Lower leg skin (tissue), 3 donors: Measurements from ENCODE around the gene ZSWIM7.

Source experiments
- POLR2A ChIP-seq, 2 donors: fragments of 450-650 bp; IDR thresholded peaks; one replicate each; pipeline ENCODE4 v1.6.1; 2016 to 2017; ENCODE audit warnings: antibody characterized with exemption in 2 of 2, mild to moderate bottlenecking in 1 of 2, moderate library complexity in 1 of 2
- TF ChIP-seq, protein P1 (sequence below), 3 donors: fragments of 450-650 bp; IDR thresholded peaks; one replicate each; pipeline ENCODE4 v1.5.1; 2016; ENCODE audit warnings: antibody characterized with exemption in 3 of 3, mild to moderate bottlenecking in 3 of 3, moderate library complexity in 2 of 3

DNA sequence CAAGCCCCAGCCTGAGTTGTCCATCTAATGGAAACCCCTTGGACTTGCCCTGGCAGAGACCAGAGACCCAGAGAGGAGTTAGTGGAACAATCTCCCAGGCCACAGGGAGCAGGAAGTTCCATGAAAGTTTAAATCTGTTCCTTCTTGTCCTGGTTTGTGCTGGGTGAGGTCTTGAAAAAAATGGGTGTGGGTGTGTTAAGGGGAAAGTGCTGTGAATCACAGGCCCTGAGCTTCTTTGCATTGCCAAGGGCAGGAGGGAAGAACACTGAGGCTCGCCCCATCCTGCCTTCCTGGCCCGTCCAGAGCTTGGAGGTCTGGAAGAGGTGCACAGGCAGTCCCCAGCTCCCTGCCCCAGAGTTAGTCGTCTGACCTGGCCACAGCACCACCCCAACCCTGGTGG, 52.2 kb downstream of the ZSWIM7 start:
- TF ChIP-seq, protein P1, sequence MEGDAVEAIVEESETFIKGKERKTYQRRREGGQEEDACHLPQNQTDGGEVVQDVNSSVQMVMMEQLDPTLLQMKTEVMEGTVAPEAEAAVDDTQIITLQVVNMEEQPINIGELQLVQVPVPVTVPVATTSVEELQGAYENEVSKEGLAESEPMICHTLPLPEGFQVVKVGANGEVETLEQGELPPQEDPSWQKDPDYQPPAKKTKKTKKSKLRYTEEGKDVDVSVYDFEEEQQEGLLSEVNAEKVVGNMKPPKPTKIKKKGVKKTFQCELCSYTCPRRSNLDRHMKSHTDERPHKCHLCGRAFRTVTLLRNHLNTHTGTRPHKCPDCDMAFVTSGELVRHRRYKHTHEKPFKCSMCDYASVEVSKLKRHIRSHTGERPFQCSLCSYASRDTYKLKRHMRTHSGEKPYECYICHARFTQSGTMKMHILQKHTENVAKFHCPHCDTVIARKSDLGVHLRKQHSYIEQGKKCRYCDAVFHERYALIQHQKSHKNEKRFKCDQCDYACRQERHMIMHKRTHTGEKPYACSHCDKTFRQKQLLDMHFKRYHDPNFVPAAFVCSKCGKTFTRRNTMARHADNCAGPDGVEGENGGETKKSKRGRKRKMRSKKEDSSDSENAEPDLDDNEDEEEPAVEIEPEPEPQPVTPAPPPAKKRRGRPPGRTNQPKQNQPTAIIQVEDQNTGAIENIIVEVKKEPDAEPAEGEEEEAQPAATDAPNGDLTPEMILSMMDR (IDR thresholded peaks at IDR 0.05), result no peak
- TF ChIP-seq POLR2A (IDR thresholded peaks at IDR 0.05), result no peak
